Stimulated activated CD8-positive, alpha-beta memory T cell treated with anti-CD3 and anti-CD28 coated beads, Interleukin-2, amount 100 ng/mL, for 48 hours (primary cell): ENCODE data around the gene PVALEF.
"Not testable (repeated sequence)": the region's sequence is repeated elsewhere in the genome, so short reads cannot be mapped to it uniquely, and the experiment has no call there.

Experiments used
- DNase-seq, 2 donors: peaks; one replicate each; pipeline ENCODE4 v3.0.0-alpha.2; 2020; ENCODE audit warnings: low read depth in 2 of 2

The PVALEF gene

DNA sequence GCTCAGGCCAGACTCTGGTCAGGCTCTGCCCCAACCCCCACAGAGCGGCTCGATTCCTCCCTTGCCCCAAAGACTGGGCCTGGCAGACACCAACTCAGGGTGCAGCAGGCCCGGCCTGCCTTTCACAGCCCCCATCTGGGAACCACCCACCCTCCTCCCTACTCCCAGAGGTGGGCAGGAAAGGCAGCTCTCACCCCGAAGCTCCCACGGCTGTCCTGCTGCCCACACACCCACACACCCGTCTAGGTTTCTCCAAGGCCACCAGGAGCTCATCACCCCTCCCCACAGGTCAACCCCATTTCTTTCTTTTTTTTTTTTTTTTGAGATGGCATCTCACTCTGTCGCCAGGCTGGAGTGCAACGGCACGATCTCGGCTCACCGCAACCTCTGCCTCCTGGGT, 53.7 kb downstream of the PVALEF start:
- DNase-seq: no peak

DNA sequence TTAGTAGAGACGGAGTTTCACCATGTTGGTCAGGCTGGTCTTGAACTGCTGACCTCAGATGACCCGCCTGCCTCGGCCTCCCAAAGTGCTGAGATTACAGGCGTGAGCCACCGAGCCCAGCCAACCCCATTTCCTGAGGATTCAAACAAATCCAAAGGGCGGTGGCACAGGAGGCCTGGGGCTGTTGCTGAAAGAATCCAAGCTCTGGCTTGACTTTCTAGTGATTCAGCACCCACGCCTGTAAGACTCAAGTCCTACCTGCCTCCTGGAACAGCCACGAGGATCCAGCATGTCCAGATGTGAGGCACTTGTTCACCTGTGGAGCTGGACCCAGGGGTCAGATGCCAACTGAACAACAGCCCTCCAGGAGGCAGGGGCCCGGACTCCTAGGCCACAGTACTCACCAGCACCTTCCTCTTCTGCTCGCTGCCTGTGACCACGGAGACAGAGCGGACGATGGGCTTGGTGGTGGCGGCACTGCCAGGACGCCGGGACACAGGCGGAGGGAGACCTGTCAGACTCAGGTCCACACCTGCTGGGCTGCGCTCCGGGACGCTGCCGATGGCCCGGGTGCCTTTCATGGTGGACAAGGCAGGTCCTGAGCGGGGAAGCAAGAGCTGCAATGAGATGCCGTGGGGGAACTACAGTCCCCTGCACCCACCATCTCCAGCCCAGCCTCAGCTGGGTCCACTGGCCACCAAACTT, 54.3 kb downstream of the PVALEF start:
- DNase-seq: no peak

DNA sequence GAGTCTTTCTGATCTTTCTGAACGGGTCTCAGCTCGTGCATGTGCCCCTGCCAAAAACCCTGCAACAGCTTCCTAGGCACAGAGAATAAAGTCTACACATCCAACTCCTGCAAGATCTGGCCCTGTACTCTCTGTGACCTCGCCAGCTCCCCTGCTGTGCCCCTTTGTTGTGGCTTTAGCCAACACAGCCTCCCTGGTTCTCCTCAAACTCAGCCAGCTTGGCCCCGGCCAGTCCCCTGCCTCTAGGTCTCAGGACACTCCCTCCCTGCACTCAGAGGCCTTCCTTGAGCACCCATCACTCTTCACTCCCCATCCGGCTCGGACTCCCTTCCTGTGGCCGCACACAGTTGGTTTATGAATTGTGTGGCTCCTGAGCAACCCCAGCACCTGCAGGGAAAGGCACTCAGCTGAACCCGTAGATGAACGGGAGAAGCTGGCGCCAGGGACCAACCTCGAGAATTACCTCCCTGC, 56.1 kb downstream of the PVALEF start:
- no peak for DNase-seq

DNA sequence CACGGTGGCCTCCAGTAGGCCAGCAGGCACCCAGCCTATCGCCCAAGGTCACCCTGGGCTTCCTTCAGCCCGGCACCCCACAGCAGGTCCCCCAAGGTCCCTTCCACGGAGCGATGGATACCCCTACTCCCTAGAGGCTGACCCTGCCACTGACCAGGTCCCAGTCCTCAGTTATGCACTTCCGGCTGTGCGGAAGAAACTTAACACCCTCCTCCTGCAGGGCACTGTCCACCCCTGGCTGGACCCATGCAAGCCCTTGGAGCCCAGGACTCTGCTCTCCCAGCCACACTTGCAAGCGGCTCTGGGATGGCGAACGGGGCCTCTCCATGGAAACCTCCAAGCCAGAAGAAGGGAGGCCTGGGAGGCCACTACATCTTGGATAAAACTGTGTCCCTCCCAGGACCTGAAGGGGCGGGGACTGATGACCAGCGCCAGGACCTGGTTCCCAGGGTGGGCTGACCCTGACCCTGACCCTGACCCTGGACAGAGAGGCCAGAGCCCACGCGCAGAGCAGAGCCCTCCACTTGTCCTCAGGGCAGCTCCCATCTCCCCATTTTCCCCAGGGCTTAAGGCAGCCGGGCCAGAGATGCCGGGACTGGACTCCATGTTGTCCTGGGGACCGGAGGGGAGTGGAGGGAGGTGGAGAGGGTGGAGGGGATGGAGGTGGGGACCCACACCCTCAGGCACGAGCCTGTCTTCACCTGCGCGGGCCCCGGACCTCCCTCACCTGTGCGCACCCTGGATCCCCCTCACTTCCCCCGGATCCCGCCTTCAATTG, 56.7 kb downstream of the PVALEF start:
- DNase-seq: no peak

DNA sequence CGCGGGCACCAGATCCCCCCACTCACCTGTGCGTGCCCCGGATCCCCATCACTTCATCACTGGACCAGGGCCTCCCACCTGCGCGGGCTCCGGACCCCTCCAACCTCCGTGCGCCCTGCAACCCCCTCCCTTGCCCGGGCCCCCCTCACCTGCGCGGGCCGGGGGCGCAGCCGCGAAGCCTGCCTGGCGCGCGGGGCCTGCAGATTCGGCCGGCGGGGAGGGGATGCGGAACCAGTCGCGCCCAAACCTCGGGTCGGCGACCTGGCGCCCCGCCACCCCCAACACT, 57.3 kb downstream of the PVALEF start:
- no peak for DNase-seq

DNA sequence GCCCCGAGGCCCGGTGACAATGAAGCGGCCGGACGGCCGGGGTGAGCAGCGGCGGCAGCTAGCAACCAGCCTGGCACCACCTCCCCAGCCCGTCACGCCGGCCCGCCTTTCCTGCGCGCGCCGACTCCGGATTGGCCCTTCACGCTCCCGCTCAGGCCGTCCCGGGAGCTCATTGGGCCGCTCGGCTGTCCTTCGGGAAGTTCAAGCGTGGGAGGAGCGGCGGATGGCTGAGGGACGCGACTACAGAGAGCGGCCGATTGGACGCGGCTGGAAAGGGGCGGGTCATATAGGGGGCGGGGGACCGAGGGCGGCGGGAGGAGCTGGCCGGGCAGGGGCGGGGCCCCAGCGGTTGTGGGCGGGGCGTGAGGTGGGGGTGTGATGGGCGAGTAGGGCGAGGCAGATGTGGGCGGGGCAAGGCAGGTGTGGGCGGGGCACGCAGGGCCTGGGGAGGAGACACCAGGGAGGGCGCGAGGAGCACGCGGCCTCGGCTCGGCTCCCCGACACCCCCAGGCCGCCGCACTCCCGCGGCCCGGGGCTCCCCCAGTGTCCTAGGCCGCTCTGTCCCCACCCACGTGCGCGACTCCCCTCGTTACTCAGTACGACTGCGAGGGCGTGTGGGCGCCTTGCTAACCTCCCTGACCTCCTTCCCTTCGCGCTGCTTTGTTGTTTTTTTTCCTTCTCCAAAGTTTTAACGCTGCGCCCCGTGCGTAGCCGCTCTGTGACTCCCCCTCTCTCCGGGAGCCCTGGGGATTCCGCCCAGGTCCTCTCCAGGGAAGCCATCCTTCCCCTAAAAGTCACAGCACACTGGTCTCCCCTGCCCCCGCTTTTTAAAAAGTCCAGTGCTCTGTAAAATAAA, 57.8 kb downstream of the PVALEF start, which contains the start of gene CEP131:
Gene CEP131, minus strand, starts transcription at position 60 of the 856 bp plus-strand sequence. CDS start 2,909 bp downstream, outside the sequence.
- DNase-seq: peak; percentile 99 to 100

DNA sequence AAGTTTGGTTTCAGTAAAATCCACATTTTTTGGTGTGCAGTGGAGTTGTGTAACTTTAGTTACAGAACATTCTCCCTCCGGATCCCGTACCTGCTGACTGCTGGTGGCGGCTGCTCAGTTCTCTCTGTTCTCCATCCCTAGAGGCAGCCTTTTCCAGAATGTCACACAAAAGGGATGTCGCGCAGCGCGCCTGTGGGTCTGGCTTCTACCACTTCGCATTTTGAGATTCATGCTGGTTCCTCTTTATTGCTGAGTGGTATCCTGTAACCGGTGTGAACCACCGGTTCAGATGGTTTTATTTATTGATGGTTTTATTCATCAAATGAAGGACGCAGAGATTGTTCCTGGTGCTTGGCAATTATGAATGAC, 58.4 kb downstream of the PVALEF start:
- no peak for DNase-seq

DNA sequence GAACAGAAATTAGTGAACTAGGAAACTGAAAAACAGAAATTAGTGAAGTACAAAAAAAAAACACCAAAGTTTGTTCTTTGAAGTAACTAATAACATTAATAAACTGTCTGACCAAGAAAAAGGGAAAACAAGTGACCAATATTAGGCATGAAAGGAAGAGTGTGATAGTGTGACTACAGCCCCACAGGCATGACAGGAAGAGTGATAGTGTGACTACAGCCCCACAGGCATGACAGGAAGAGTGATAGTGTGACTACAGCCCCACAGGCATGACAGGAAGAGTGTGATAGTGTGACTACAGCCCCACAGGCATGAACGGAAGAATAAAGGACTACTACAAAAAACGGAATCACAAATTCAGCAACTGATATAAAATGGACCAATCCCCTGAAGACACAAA, 62.3 kb downstream of the PVALEF start:
- not testable (repeated sequence) for DNase-seq

DNA sequence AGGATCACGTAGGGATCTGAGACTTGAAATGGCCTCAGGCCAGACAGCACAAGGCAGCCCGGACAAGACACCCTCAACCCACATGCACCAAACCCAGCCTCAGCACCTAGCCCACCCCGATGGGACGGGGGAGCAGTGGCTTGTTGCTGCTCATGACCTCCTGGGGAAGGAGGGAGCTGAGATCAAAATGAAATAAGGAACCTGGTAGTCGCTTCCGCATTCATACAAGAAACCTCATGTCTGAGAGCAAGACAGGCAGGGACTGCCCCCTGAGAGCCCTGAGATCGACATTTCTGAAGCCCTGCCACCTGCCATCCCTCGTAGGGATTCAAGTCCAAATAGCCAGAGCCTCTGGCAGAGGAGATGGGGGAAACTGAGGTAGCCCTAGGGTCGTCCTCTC, 63.1 kb downstream of the PVALEF start:
- DNase-seq: no peak

DNA sequence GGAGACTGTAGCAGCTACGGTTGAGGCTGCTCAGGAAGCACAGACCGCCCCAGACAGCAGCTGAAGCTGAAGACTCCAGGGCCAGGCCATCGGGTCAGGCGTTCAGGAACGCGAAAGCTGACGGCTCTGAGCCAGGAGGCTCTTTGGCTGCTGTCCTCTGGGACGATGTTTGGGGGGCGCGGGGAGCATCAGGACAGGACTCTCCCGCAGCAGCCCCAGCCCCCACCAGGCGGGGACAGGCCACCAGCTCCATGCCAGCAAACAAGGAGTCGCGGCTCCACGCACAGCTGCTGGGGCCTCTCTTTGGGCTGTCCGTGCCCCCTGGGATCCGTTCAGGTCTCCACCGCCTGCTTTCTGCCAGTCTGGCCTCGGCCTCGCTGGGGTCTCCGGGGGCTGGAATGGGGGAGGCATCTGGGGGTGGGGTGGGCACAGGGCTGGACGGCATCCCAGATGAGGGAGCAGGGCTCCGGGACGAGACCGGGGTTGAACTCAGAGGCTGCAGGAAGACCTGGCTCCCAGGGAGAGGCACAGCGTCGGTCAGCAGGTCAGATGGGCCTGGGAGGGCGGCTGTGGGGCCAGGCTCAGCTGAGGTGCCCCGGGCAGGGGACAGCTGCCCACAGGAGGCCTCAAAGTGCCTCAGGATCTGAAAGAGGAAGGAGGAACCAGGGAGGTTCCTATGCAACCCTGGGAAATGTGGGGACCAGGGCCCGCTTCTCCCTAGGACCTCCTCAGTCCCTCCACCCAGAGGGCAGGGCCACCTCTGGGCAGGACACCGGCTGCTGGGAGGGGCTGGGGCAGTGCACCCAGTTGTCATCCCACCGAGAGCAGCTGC, 63.7 kb downstream of the PVALEF start:
- no peak for DNase-seq

DNA sequence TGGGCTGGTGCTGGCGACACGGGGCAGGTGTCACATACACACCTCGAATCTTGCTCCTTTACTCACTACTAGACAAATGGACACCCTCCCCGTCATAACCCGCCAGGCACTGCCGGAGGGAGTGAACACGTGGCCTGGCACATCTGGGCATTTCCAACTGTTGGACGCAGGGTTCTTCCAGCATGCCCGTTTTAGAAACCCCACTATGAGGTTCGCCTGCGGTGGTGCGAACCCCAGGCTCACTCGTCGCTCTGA, 64.3 kb downstream of the PVALEF start:
- no peak for DNase-seq

DNA sequence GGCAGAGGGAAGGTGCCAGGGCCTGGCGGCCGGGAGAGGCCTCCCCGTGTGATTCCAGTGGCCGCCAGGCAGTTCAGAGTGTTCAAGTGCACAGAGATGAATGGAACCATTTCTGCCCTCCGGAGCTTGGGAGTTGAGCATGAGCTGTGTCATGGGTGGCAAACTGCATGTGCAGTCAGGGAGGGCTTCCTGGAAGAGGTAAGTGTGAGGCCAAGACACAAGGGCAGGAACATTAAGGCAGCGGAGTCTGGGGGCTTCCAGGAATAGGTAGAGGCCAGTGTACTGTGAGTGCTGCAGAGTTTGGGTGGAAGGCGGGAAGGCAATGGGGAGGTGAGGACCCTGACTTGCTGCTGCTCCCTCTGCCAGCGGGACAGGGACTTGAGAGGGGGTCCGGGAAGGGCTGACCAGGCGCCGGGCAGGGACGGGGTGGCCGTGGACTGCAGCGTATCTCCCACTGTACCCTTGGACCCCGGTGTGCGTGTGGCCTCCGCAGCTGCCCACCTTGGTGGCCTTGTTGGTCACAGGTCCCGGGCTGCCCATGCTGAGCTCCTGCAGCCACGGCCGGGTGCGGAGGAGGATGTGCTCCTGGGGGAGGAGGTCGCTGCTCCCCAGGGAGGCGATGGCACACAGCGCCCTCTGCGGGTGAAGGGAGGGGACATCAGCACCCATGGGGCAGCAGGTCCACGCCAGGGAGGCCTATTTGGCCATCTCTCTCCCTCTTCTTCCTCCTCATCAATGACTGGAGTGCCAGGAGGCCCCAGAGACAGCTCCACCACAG, 64.9 kb downstream of the PVALEF start:
- no peak for DNase-seq

DNA sequence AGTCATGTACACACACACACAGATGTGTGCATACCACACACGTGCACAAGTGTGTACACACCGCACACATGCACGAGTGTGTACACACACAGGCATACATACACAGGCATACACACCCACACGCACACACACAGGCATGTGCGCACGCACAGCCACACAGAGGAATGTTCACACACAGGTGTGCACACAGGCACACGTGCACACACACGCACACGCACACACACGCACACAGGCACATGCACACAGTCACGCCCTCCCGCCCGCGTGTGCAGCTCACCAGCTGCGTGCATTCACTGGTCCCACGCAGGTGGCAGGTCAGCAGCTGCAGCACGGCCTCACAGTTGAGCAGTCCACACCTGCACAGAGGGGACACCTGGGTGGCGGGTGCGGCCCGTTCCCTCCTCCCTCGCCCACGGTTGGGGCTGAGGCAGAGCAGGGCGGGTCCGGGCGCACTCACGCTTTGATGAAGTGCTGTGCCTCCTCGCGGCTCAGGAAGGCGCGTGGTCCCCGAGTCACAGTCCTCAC, 65.9 kb downstream of the PVALEF start:
- no peak for DNase-seq

DNA sequence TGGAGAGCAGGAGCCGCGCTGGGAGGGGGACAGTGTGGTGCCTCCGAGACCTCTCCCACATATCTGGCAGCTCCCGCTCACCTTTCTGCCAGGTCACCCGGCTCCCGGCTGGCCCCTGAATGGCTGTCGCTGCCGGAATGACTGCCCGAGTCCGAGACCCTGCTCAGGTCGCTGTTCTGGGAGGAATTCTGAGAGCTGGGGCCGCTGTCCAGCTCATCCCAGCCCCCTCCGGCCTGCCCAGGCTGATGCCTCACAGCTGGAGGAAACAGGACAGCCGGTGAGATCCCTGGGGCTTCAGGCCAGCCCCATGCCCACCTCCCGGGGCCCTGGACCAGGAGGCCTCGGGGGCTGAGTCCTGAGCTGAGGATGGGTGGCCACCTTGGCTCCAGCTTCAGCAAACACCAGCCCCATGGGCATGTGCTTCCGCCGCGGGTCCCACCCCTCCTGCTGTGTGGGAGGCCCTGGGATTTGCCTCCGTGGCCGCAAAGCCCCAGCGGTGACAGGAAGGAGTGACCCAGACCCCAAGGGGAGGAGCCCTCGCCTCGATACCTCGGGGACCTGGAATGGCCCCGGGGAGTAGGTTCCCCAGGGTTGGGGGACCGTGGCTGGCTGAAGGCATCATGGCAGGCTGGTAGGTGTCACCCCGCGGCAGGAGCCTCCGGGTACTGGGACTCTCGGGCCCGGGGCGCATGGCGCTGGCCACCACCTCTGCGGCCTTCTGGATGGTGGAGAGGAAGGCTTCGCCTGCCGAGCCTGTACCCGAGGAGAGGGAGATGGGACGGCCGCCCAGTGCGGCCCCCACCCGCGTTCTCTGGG, 66.7 kb downstream of the PVALEF start:
- no peak for DNase-seq
